HL-60 (cell line): Measurements from ENCODE around the gene TRIP4.

ENCODE experiments used
- CTCF ChIP-seq: IDR thresholded peaks from one replicate; pipeline ENCODE4 v1.5.1; 2011; ENCODE audit warnings: low read length, control low read depth, inconsistent platforms; ENCODE audit not compliant: insufficient read depth
- GABPA ChIP-seq: IDR thresholded peaks from 2 replicates; pipeline ENCODE4 v1.6.1; 2012; ENCODE audit warnings: low read depth
- POLR2AphosphoS5 ChIP-seq: IDR thresholded peaks from 2 replicates; pipeline ENCODE4 v1.6.1; 2012; ENCODE audit warnings: low read depth
- REST ChIP-seq: IDR thresholded peaks from 2 replicates; pipeline ENCODE4 v1.6.1; 2012; ENCODE audit warnings: low read depth; ENCODE audit not compliant: insufficient replicate concordance

- TF ChIP-seq CTCF (no peak), GABPA (no peak), POLR2AphosphoS5 (no peak), REST (no peak)
Observed at GRCh38 chr15:64453689-64454037, 66.0 kb downstream of the TRIP4 start.
